DND-41 (cell line): ENCODE results near the gene CD164L2.

Experiments
- ATAC-seq: fragments of 200-7000 bp; cut with Tn5 transposase; 3 replicates; pipeline ENCODE4 v1.9.1; 2021; ENCODE audit warnings: low read depth; ENCODE audit not compliant: insufficient read depth
- DNase-seq: peaks from one replicate; pipeline ENCODE4 v3.0.0-alpha.2; 2020
- H2AFZ ChIP-seq: 2 replicates; pipeline ENCODE4 v1.6.0; 2012; ENCODE audit warnings: low read depth, low read length
- H3K27ac ChIP-seq: 2 replicates; pipeline ENCODE4 v1.5.1; 2012; ENCODE audit warnings: low read length, inconsistent platforms
- H3K27me3 ChIP-seq: fragments of 200-600 bp; sonication (generic); 2 replicates; pipeline ENCODE4 v1.6.0; 2012; ENCODE audit warnings: low read length, mild to moderate bottlenecking, inconsistent platforms; ENCODE audit not compliant: insufficient read depth, poor library complexity
- H3K36me3 ChIP-seq: 2 replicates; pipeline ENCODE4 v1.5.1; 2012; ENCODE audit warnings: low read length, inconsistent platforms; ENCODE audit not compliant: insufficient read depth
- H3K4me1 ChIP-seq: 2 replicates; pipeline ENCODE4 v1.5.1; 2012; ENCODE audit warnings: mild to moderate bottlenecking, low read length; ENCODE audit not compliant: insufficient read depth
- H3K4me2 ChIP-seq: 2 replicates; pipeline ENCODE4 v1.6.0; 2012; ENCODE audit warnings: mild to moderate bottlenecking, moderate library complexity, low read length, inconsistent platforms; ENCODE audit not compliant: insufficient read depth
- H3K4me3 ChIP-seq, 2 experiments: fragments of 200-600 bp in 1 of 2; shearing (Covaris generic) in 1 of 2; 2 replicates each; pipeline ENCODE4 v1.5.1; 2012 to 2016; ENCODE audit warnings: inconsistent platforms in 2 of 2, low read length in 2 of 2, mild to moderate bottlenecking in 2 of 2, low read depth in 1 of 2, moderate library complexity in 1 of 2
- H3K79me2 ChIP-seq: 2 replicates; pipeline ENCODE4 v1.6.0; 2012; ENCODE audit warnings: low read length, inconsistent platforms; ENCODE audit not compliant: insufficient read depth
- H3K9ac ChIP-seq: 2 replicates; pipeline ENCODE4 v1.6.0; 2012; ENCODE audit warnings: low read depth, mild to moderate bottlenecking, inconsistent platforms, low read length, moderate library complexity
- H3K9me3 ChIP-seq: 2 replicates; pipeline ENCODE4 v1.5.1; 2012; ENCODE audit warnings: low read length, moderate library complexity, mild to moderate bottlenecking, inconsistent platforms; ENCODE audit not compliant: insufficient read depth, severe bottlenecking
- H4K20me1 ChIP-seq: 2 replicates; pipeline ENCODE4 v1.6.0; 2012; ENCODE audit warnings: low read length; ENCODE audit not compliant: insufficient read depth
- EZH2 ChIP-seq: IDR thresholded peaks from 3 replicates; pipeline ENCODE4 v1.6.1; 2012; ENCODE audit warnings: borderline replicate concordance, low read depth, mild to moderate bottlenecking, moderate library complexity, low read length, inconsistent platforms; ENCODE audit not compliant: severe bottlenecking
- TF ChIP-seq, protein P1 (sequence below): IDR thresholded peaks from 2 replicates; pipeline ENCODE4 v1.5.1; 2012; ENCODE audit warnings: borderline replicate concordance, low read length, moderate library complexity, mild to moderate bottlenecking; ENCODE audit not compliant: poor library complexity, severe bottlenecking; ENCODE audit errors: extremely low read depth

The CD164L2 gene

DNA sequence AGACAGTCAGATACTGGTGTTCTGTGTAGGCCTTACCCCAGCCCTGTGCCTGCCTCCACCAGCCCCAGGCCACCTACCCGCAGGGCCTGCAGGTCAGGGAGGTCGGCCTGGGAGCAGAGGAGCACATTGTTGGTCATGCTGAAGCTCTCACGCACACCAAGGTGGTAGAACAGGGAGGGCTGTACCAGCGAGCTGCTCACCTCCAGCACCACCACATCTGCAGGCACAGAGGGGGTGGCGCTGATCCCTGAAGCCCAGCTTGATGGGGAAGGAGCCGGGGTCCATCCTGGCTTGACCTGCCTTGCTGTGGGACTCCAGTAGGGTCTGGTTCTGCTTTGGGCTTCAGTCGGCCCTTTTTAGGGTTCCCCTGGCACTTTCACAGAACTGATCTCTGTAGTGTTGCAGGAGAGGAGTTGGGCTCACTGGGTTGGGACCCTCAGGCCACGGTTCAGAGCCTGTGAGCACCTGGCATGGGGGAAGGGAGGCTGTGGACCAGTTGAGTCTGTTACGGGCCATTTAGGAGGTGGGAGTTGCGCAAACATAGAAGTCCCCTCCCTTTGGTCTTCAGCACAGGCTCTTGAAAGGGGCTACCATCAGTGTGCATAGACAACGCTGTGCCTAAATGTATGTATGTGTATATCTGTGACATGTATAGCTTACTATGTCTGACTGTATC lies 18.3 kb downstream of the CD164L2 start:
- no peak for ATAC-seq
- no peaks in the 10 kb centered on the region for H3K9me3 ChIP-seq
- H3K79me2 ChIP-seq, result no peaks in the 10 kb centered on the region
- H4K20me1 ChIP-seq, result no peaks in the 10 kb centered on the region
- no peak overlapping the region for H3K27ac ChIP-seq
- peak overlapping the region; percentile 48; the same call in 1 of the 2 replicates for H2AFZ ChIP-seq
- peak overlapping the region in 1 of 2 experiments; percentile 58; a peak in 2 of 4 replicates for H3K4me3 ChIP-seq
- peak overlapping the region; percentile 82 for H3K4me2 ChIP-seq
- TF ChIP-seq EZH2, result no peak
- TF ChIP-seq, protein P1, sequence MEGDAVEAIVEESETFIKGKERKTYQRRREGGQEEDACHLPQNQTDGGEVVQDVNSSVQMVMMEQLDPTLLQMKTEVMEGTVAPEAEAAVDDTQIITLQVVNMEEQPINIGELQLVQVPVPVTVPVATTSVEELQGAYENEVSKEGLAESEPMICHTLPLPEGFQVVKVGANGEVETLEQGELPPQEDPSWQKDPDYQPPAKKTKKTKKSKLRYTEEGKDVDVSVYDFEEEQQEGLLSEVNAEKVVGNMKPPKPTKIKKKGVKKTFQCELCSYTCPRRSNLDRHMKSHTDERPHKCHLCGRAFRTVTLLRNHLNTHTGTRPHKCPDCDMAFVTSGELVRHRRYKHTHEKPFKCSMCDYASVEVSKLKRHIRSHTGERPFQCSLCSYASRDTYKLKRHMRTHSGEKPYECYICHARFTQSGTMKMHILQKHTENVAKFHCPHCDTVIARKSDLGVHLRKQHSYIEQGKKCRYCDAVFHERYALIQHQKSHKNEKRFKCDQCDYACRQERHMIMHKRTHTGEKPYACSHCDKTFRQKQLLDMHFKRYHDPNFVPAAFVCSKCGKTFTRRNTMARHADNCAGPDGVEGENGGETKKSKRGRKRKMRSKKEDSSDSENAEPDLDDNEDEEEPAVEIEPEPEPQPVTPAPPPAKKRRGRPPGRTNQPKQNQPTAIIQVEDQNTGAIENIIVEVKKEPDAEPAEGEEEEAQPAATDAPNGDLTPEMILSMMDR, result no peak
- peaks cover 27% of the 10 kb centered on the region for H3K4me1 ChIP-seq
- DNase-seq, result no peak
- H3K9ac ChIP-seq, result peak overlapping the region; percentile 10; the same call in 1 of the 2 replicates
- no peaks in the 10 kb centered on the region for H3K36me3 ChIP-seq
- peaks cover 28% of the 10 kb centered on the region for H3K27me3 ChIP-seq

DNA sequence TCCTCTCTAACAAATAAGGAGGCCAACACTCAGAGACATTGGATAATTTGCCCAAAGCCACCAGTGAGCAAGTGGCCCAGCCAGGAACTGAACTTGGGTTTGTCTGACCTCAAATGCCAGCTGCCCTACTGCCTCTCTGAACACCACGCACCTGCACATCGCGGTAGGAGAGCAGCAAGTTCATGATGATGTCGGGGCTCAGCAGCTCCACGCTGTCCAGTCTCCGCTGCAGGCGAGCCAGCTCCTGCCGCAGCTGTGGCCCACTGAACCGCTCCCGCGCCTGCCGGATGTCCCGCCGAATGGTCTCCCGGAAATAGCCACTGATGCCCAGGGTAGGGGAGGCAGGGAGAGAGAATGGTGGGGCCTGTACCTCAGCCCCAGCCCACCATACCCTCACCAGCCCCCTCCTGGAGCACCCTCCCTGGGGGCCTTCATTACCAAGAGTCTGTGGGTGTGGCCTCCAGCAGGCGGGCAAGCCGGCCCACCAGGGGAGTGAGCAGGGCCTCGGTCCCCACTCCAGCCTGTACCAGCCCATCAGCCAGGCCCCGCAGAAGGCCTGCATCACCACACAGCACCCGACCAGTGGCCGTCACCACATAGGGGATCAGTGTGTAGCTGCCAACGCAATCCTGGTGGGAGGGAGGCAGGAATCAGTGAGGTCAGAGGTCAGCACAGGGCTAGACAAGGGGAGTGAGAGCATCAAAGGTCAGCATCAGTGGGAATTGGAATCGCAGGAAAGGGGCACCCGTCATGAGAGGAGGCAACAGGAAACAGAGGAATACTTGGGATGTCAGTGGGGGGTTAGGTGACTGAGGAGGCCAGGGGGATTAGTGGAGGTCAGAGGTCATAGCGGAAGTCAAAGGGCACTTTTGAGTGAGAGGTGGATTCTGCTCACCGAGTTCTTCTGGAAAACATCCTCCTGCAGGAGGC lies 19.1 kb downstream of the CD164L2 start:
- Histone ChIP-seq H3K79me2 (no peaks in the 10 kb centered on the region), H3K27me3 (peaks cover 25% of the 10 kb centered on the region), H3K4me2 (no peak overlapping the region), H3K9me3 (no peaks in the 10 kb centered on the region), H3K36me3 (no peaks in the 10 kb centered on the region), H3K4me3 (no peak overlapping the region), H3K27ac (no peak overlapping the region), H3K9ac (no peak overlapping the region), H4K20me1 (no peaks in the 10 kb centered on the region), H3K4me1 (peaks cover 27% of the 10 kb centered on the region), H2AFZ (no peak overlapping the region)
- TF ChIP-seq, protein P1, result no peak
- no peak for TF ChIP-seq EZH2
- DNase-seq (no peak), ATAC-seq (no peak)

- H3K9ac ChIP-seq, result no peak overlapping the region
- no peaks in the 10 kb centered on the region for H3K9me3 ChIP-seq
- no peaks in the 10 kb centered on the region for H3K36me3 ChIP-seq
- peaks cover 10% of the 10 kb centered on the region for H3K27me3 ChIP-seq
- DNase-seq (no peak), ATAC-seq (no peak)
- H3K4me2 ChIP-seq, result no peak overlapping the region
- no peaks in the 10 kb centered on the region for H3K79me2 ChIP-seq
- H3K4me3 ChIP-seq, result no peak overlapping the region
- H3K27ac ChIP-seq, result no peak overlapping the region
- no peaks in the 10 kb centered on the region for H4K20me1 ChIP-seq
- H3K4me1 ChIP-seq, result peaks cover 34% of the 10 kb centered on the region
- TF ChIP-seq EZH2, result no peak
- TF ChIP-seq, protein P1, result no peak
- no peak overlapping the region for H2AFZ ChIP-seq
These were observed 21.6 kb downstream of the CD164L2 start for GRCh38 chr1:27361553-27361952.
